Retina (tissue), 1 donor: ENCODE data around the gene COMMD4.
A peak's percentile ranks its signal among the peaks of the same experiment; 100 is the strongest.
"Not testable (repeated sequence)": the region's sequence is repeated elsewhere in the genome, so short reads cannot be mapped to it uniquely, and the experiment has no call there.

Source experiments
- DNase-seq: peaks from one replicate; pipeline ENCODE4 v3.0.0-alpha.2; 2016

Gene COMMD4

DNA sequence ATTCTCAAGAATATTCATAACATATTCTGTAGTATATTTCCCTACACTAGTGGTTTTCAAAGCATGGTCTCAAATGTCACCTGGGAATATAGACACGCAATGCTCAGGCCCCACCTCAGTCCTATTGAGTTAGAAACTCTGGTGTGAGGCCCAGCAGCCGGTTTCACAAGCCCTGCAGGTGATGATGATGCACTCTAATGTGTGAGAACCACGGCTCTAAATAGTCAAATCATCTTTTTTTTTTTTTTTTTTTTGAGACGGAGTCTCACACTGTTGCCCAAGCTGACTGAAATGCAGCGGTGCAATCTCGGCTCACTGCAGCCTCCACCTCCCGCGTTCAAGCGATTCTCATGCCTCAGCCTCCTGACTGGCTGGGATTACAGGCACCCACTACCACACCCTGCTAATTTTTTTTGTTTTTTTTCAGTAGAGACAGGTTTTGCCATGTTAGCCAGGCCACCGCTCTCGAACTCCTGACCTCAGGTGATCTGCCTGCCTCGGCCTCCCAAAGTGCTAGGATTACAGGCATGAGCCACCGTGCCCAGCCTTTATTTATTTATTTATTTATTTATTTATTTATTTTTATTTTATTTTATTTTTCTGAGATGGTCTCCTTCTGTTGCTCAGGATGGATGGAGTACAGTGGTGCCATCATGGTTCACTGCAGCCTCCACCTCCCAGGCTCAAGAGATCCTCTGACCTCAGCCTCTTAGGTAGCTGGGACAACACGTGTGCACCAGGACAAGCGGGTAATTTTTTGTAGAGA lies 2.0 kb upstream of the COMMD4 start:
- DNase-seq, result not testable (repeated sequence)

GRCh38 chr15:75335313-75335704 lies 554 bp upstream of the COMMD4 start:
- DNase-seq, result no peak

DNA sequence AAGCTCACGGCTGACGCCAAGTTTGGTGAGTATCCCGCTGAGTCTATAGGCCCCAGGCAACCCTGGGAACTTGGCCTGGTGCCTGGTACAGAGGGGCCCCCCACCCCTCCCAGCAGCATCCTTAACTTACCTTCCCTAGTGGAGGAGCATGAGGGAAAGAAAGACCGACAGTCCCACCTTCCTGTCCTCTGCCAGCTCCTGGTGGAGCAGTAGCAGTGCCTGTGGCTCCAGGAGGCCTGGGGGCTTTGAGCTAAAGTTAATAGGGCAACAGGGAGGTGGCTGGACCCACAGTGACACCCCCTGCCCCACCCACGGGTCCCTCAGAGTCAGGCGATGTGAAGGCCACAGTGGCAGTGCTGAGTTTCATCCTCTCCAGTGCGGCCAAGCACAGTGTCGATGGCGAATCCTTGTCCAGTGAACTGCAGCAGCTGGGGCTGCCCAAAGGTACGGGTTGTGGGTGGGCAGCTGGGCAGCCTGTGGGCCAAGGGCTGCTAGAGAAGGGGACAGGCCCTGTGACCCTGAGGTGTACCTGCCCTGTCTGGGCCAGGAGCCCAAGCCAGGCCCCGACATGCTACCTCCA lies 2.9 kb downstream of the COMMD4 start:
- DNase-seq, result no peak

GRCh38 chr15:75339531-75340240 lies 3.8 kb downstream of the COMMD4 start:
- no peak for DNase-seq

DNA sequence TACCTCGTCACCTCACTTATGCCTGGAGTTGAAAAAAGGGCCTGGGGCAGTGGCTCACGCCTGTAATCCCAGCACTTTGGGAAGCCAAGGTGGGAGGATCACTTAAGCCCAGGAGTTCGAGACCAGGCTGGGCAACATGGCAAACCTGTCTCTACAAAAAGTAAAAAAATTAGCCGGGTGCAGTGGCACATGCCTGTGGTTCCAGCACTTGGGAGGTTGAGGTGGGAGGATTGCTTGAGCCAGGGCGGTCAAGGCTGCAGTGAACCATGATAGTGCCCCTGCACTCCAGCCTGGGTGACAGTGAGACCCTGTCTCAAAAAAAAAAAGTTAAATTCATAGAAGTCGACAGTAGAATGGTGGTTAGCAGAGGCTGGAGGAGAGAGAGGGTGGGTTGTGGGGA lies 6.4 kb downstream of the COMMD4 start:
- no peak for DNase-seq

GRCh38 chr15:75343953-75344352 lies 8.1 kb downstream of the COMMD4 start:
- DNase-seq, result not testable (repeated sequence)

- DNase-seq, result no peak
These were observed 10.9 kb downstream of the COMMD4 start, which contains the start of gene NEIL1 for GRCh38 chr15:75346796-75347221. NEIL1 (plus strand) TSS chr15:75347039; CDS start chr15:75348906, 1,867 bp downstream.

GRCh38 chr15:75347222-75348033 lies 11.6 kb downstream of the COMMD4 start:
- DNase-seq, result peak; percentile 74

DNA sequence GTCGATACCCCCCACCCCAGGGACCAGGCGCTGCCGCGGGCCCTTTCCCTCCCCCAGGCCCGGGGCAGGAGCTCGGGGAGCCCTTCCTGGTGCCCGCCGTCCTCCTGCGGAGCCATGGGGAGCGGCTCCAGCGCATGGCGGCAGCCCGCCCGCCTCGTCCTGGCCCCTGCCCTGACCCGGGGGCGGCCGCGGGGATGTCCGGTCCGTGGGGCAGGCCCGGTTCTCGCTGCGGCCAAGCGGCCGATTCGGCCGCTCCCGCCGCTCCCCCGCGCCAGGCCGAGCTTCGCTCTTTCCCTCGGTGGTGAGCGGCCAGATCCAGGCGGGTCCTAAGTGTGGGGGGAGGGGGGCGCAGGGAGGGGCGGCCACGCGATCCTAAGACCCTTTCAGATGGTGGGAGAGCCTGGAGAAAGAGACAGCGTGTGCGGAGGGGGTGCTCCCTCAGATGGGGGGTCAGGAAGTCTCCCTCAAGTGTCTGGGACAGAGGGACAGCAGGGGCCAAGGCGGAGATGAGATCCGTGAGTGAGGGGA lies 12.2 kb downstream of the COMMD4 start:
- DNase-seq, result no peak

DNA sequence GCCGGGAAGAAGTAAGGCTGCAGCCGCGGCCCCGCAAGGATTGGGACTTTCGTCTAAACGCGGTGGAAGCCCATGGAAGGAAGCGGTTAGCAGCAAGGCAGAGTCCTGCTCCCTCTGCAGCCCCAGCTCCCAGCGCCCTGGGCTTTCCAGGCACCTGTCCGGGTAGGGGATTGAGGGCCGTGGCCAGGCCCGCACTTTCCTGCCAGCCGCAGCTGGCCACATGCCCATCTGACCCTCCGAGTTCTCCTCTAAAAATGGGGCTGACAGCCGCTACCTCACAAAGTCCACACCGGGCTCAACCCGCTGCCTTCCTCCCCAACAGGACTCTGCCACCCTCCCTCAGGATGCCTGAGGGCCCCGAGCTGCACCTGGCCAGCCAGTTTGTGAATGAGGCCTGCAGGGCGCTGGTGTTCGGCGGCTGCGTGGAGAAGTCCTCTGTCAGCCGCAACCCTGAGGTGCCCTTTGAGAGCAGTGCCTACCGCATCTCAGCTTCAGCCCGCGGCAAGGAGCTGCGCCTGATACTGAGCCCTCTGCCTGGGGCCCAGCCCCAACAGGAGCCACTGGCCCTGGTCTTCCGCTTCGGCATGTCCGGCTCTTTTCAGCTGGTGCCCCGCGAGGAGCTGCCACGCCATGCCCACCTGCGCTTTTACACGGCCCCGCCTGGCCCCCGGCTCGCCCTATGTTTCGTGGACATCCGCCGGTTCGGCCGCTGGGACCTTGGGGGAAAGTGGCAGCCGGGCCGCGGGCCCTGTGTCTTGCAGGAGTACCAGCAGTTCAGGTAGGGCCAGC lies 12.9 kb downstream of the COMMD4 start:
- DNase-seq, result peak; percentile 69

GRCh38 chr15:75349351-75349669 lies 13.4 kb downstream of the COMMD4 start:
- DNase-seq, result not testable (repeated sequence)

DNA sequence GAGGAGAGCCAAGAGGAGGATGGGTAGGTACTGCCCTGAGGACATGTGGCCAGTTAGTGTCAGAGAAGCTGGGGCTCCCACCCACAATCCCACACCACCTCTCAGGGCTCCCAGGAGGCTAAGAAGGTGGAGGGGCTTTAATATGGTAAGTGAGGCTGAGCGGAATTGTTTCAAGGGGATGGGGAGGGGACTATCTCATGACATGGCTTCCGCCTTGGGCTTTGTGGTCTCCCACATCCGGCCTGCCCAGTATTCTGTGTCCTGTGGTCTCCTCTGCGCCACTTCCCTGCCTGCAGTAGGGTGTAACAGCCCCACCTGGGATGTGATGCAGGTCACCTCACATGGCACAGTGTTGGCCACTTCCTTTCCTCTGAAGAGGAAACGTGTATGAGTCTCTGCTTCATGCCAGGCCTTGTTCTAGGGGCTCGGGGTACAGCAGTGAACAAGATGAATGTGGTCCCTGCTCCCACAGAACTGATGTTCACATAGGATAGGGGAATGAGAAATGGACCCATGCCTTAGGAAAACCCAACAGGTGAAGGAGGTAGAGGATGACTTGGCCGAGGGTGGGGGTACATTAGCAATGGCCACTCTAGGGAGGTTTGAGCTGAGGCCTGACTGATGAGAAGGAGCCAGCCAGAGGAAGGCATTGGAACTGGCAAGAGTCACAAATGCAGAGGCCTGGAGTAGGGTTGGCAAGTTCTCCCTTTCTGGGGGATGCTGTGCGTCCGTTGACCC lies 14.2 kb downstream of the COMMD4 start:
- no peak for DNase-seq

GRCh38 chr15:75350601-75351361 lies 14.9 kb downstream of the COMMD4 start:
- no peak for DNase-seq

DNA sequence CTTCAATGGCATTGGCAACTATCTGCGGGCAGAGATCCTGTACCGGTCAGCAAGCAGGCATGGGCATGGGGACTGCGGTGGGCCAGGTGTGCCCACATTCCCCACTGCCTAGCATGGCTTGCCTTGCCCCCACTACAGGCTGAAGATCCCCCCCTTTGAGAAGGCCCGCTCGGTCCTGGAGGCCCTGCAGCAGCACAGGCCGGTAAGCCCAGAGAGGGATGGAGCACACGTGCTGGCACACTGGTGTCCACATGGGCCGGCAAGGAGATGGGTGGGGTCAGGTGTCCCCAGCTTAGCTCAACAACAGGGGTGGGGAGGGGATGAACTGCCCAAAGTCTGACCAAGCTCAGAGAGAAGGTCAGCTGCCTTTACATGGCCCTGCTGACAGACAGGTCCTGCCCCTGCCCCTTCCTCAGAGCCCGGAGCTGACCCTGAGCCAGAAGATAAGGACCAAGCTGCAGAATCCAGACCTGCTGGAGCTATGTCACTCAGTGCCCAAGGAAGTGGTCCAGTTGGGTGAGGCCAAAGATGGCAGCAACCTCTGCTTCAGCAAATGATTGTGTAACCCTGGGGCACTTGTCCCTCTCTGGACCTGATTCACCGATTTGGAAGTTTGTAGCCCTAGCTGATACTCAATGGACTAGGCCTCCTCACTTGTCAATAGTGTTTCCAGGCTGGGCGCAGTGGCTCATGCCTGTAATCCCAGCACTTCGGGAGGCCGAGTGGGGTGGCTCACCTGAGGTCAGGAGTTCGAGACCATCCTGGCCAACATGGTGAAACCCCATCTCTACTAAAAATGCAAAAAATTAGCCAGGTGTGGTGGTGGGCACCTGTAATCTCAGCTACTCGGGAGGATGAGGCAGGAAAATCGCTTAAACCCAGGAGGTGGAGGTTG lies 16.6 kb downstream of the COMMD4 start:
- no peak for DNase-seq

DNA sequence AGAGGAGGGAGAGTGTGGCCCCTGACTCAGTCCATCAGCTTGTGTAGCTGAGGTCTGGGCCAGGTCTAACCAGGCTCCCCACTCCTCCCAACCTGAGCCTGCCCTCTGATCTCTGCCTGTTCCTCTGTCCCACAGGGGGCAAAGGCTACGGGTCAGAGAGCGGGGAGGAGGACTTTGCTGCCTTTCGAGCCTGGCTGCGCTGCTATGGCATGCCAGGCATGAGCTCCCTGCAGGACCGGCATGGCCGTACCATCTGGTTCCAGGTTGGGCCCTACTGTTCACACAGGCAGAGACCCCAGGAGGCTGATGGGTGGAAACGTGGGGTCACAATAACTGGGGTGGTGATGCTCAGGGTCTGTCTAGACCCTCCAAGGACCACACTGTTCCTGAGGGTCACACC lies 17.7 kb downstream of the COMMD4 start:
- no peak for DNase-seq

- DNase-seq, result no peak
These were observed 18.6 kb downstream of the COMMD4 start for GRCh38 chr15:75354454-75354853.

- DNase-seq, result no peak
These were observed 19.5 kb downstream of the COMMD4 start for GRCh38 chr15:75355369-75355768.

- DNase-seq, result no peak
These were observed 20.1 kb downstream of the COMMD4 start for GRCh38 chr15:75356006-75356405.

- no peak for DNase-seq
These were observed 20.7 kb downstream of the COMMD4 start for GRCh38 chr15:75356517-75356916.
